Neural cell (in vitro differentiated cells): ENCODE data around the gene OPN1SW. TPM values are rescaled to one million over a fixed set of nuclear protein-coding genes. Genes with fewer than 3 reads are reported as not detected.

Experiments used
- H2AFZ ChIP-seq: fragments of 200-600, 300-800 bp; sonication (generic), shearing (Covaris generic); 2 replicates; pipeline ENCODE4 v1.6.0; 2014; ENCODE audit warnings: low read depth, mild to moderate bottlenecking, antibody characterized with exemption, low read length, moderate library complexity
- H3F3A ChIP-seq: fragments of 200-600 bp; shearing (Covaris generic); 2 replicates; pipeline ENCODE4 v1.6.1; 2016; ENCODE audit warnings: mild to moderate bottlenecking, moderate library complexity, mixed read lengths, antibody characterized with exemption, low read length; ENCODE audit not compliant: insufficient read depth, poor library complexity, severe bottlenecking
- H3K27ac ChIP-seq: fragments of 200-600, 300-800 bp; sonication (generic), shearing (Covaris generic); 2 replicates; pipeline ENCODE4 v1.5.1; 2014; ENCODE audit warnings: mild to moderate bottlenecking, low read length, moderate library complexity
- H3K27me3 ChIP-seq: fragments of 300-800, 200-600 bp; sonication (generic), shearing (Covaris generic); 2 replicates; pipeline ENCODE4 v1.6.0; 2014; ENCODE audit warnings: mild to moderate bottlenecking, low read depth, low read length, moderate library complexity; ENCODE audit not compliant: insufficient read depth
- H3K36me3 ChIP-seq: fragments of 300-800, 200-600 bp; sonication (generic), shearing (Covaris generic); 2 replicates; pipeline ENCODE4 v1.5.1; 2014; ENCODE audit warnings: mild to moderate bottlenecking, antibody characterized with exemption, low read length, moderate library complexity; ENCODE audit not compliant: insufficient read depth
- H3K4me2 ChIP-seq: fragments of 300-800, 200-600 bp; sonication (generic), shearing (Covaris generic); 2 replicates; pipeline ENCODE4 v1.6.0; 2014; ENCODE audit warnings: mild to moderate bottlenecking, low read length
- H3K4me3 ChIP-seq: fragments of 300-800, 200-600 bp; sonication (generic), shearing (Covaris generic); 2 replicates; pipeline ENCODE4 v1.5.1; 2014; ENCODE audit warnings: mild to moderate bottlenecking, low read length, moderate library complexity
- H3K79me2 ChIP-seq: fragments of 200-600 bp; shearing (Covaris generic); replicated peaks from 2 replicates; pipeline ENCODE4 v1.6.0; 2014; ENCODE audit warnings: mild to moderate bottlenecking, low read length, moderate library complexity; ENCODE audit not compliant: insufficient read depth
- H3K9ac ChIP-seq: fragments of 300-800, 200-600 bp; sonication (generic), shearing (Covaris generic); 2 replicates; pipeline ENCODE4 v1.6.1; 2016; ENCODE audit warnings: mild to moderate bottlenecking, low read length, mixed read lengths
- H3K9me2 ChIP-seq: fragments of 200-600 bp; shearing (Covaris generic); 2 replicates; pipeline ENCODE4 v1.6.1; 2016; ENCODE audit warnings: mild to moderate bottlenecking, low read length, mixed read lengths; ENCODE audit not compliant: insufficient read depth
- H3K9me3 ChIP-seq: fragments of 200-600, 300-800 bp; sonication (generic), shearing (Covaris generic); 2 replicates; pipeline ENCODE4 v1.6.1; 2016; ENCODE audit warnings: mild to moderate bottlenecking, mixed run types, low read length, moderate library complexity, mixed read lengths
- H4K20me1 ChIP-seq: fragments of 200-600 bp; shearing (Covaris generic); 2 replicates; pipeline ENCODE4 v1.6.1; 2016; ENCODE audit warnings: mild to moderate bottlenecking, mixed run types; ENCODE audit not compliant: insufficient read depth
- EP300 ChIP-seq: fragments of 450-650 bp; conservative IDR thresholded peaks from 2 replicates; pipeline ENCODE4 v1.6.1; 2014; ENCODE audit warnings: antibody characterized with exemption, mild to moderate bottlenecking, moderate library complexity; ENCODE audit not compliant: poor library complexity, severe bottlenecking
- EZH2 ChIP-seq: fragments of 200-600, 300-800 bp; shearing (Covaris generic), sonication (generic); IDR thresholded peaks from 2 replicates; pipeline ENCODE4 v1.6.1; 2014; ENCODE audit warnings: antibody characterized with exemption, low read length, borderline replicate concordance, mild to moderate bottlenecking; ENCODE audit not compliant: insufficient read depth, poor library complexity, severe bottlenecking
- MXI1 ChIP-seq: fragments of 450-650 bp; conservative IDR thresholded peaks from 2 replicates; pipeline ENCODE4 v1.6.1; 2014; ENCODE audit warnings: antibody characterized with exemption, mild to moderate bottlenecking; ENCODE audit not compliant: poor library complexity, severe bottlenecking
- POLR2AphosphoS5 ChIP-seq: IDR thresholded peaks from 2 replicates; pipeline ENCODE4 v1.6.1; 2012
- RAD21 ChIP-seq: fragments of 450-650 bp; conservative IDR thresholded peaks from 2 replicates; pipeline ENCODE4 v1.6.1; 2014; ENCODE audit warnings: antibody characterized with exemption, mild to moderate bottlenecking, moderate library complexity
- SMC3 ChIP-seq: fragments of 450-650 bp; conservative IDR thresholded peaks from 2 replicates; pipeline ENCODE4 v1.6.1; 2014; ENCODE audit warnings: antibody characterized with exemption, mild to moderate bottlenecking, moderate library complexity; ENCODE audit not compliant: poor library complexity
- TAF1 ChIP-seq: IDR thresholded peaks from 2 replicates; pipeline ENCODE4 v1.6.1; 2012; ENCODE audit warnings: low read depth
- polyA plus RNA-seq: library from polyadenylated mRNA; depleted of rRNA; stranded (reverse); fragments of >200 nt; gene quantifications from 2 replicates; pipeline ENCODE4 v1.2.3, GENCODE V29; 2014
- TF ChIP-seq, protein P1 (sequence below): IDR thresholded peaks from 2 replicates; pipeline ENCODE4 v1.6.1; 2012; ENCODE audit warnings: borderline replicate concordance
- TF ChIP-seq, protein P2 (sequence below): fragments of 450-650 bp; IDR thresholded peaks from 2 replicates; pipeline ENCODE4 v1.5.1; 2014; ENCODE audit warnings: antibody characterized with exemption, mild to moderate bottlenecking, moderate library complexity; ENCODE audit not compliant: poor library complexity, severe bottlenecking

The OPN1SW gene
- polyA plus RNA-seq, 1 donor from 2014 or later: 1.2 TPM

DNA sequence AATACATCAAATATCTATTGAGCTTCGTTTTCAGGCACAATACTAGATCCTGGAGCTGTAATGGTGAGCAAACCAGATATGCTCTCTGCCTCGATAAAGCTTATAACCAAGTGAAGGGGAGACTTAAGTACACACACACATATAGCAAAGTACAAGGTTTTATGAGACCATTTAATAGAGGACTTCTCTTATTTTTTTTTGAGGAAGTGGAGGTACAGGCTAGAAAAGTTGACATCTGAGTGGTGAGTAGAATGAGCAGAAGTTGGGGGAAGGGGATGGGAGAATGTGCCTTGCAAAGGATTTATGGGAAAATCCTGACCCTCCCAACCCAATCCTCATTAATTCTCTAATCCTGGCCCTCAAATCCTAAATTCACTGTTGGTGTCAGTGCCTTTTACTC lies 23.9 kb upstream of the OPN1SW start:
- H3K9ac ChIP-seq: no peak overlapping the region
- H3K36me3 ChIP-seq: peaks cover 3% of the 10 kb centered on the region
- no peak overlapping the region for H3K4me3 ChIP-seq
- H4K20me1 ChIP-seq: no peaks in the 10 kb centered on the region
- H3K4me2 ChIP-seq: no peak overlapping the region
- no peaks in the 10 kb centered on the region for H3K9me2 ChIP-seq
- TF ChIP-seq, protein P1, sequence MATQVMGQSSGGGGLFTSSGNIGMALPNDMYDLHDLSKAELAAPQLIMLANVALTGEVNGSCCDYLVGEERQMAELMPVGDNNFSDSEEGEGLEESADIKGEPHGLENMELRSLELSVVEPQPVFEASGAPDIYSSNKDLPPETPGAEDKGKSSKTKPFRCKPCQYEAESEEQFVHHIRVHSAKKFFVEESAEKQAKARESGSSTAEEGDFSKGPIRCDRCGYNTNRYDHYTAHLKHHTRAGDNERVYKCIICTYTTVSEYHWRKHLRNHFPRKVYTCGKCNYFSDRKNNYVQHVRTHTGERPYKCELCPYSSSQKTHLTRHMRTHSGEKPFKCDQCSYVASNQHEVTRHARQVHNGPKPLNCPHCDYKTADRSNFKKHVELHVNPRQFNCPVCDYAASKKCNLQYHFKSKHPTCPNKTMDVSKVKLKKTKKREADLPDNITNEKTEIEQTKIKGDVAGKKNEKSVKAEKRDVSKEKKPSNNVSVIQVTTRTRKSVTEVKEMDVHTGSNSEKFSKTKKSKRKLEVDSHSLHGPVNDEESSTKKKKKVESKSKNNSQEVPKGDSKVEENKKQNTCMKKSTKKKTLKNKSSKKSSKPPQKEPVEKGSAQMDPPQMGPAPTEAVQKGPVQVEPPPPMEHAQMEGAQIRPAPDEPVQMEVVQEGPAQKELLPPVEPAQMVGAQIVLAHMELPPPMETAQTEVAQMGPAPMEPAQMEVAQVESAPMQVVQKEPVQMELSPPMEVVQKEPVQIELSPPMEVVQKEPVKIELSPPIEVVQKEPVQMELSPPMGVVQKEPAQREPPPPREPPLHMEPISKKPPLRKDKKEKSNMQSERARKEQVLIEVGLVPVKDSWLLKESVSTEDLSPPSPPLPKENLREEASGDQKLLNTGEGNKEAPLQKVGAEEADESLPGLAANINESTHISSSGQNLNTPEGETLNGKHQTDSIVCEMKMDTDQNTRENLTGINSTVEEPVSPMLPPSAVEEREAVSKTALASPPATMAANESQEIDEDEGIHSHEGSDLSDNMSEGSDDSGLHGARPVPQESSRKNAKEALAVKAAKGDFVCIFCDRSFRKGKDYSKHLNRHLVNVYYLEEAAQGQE: no peak
- TF ChIP-seq EP300: no peak
- no peak for TF ChIP-seq SMC3
- TF ChIP-seq, protein P2, sequence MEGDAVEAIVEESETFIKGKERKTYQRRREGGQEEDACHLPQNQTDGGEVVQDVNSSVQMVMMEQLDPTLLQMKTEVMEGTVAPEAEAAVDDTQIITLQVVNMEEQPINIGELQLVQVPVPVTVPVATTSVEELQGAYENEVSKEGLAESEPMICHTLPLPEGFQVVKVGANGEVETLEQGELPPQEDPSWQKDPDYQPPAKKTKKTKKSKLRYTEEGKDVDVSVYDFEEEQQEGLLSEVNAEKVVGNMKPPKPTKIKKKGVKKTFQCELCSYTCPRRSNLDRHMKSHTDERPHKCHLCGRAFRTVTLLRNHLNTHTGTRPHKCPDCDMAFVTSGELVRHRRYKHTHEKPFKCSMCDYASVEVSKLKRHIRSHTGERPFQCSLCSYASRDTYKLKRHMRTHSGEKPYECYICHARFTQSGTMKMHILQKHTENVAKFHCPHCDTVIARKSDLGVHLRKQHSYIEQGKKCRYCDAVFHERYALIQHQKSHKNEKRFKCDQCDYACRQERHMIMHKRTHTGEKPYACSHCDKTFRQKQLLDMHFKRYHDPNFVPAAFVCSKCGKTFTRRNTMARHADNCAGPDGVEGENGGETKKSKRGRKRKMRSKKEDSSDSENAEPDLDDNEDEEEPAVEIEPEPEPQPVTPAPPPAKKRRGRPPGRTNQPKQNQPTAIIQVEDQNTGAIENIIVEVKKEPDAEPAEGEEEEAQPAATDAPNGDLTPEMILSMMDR: no peak
- no peak for TF ChIP-seq POLR2AphosphoS5
- no peak for TF ChIP-seq TAF1
- TF ChIP-seq RAD21: no peak
- no peak for TF ChIP-seq MXI1
- no peak for TF ChIP-seq EZH2
- H3F3A ChIP-seq: no peaks in the 10 kb centered on the region
- H2AFZ ChIP-seq: no peak overlapping the region
- H3K79me2 ChIP-seq: no peaks in the 10 kb centered on the region
- no peaks in the 10 kb centered on the region for H3K9me3 ChIP-seq
- H3K27me3 ChIP-seq: no peaks in the 10 kb centered on the region
- H3K27ac ChIP-seq: no peak overlapping the region

DNA sequence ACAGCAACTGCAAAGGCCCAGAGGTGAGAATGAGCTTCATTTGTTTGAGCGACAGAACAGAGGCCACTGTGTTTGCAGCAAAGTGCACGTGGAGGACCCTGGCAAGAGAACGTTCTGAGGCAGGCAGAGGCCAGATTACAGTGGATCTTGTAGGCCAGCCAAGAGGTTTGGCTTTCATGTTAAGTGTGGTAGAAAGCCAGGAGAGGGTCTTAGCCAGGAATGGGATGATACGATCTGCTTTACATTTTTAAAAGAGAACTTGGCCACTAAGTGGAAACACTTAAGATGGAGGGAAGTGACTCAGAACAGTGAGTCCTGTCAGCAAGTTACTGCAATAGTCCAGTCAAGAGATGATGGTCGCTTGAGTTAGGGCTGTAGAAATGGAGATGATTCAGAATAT lies 20.7 kb upstream of the OPN1SW start:
- no peaks in the 10 kb centered on the region for H4K20me1 ChIP-seq
- no peak overlapping the region for H3K27ac ChIP-seq
- no peaks in the 10 kb centered on the region for H3K9me2 ChIP-seq
- H3K4me3 ChIP-seq: no peak overlapping the region
- no peak overlapping the region for H3K9ac ChIP-seq
- no peaks in the 10 kb centered on the region for H3K36me3 ChIP-seq
- TF ChIP-seq EP300: no peak
- TF ChIP-seq TAF1: no peak
- H3K9me3 ChIP-seq: no peaks in the 10 kb centered on the region
- H3F3A ChIP-seq: no peaks in the 10 kb centered on the region
- peaks cover 6% of the 10 kb centered on the region for H3K79me2 ChIP-seq
- no peak overlapping the region for H2AFZ ChIP-seq
- no peak overlapping the region for H3K4me2 ChIP-seq
- H3K27me3 ChIP-seq: no peaks in the 10 kb centered on the region

DNA sequence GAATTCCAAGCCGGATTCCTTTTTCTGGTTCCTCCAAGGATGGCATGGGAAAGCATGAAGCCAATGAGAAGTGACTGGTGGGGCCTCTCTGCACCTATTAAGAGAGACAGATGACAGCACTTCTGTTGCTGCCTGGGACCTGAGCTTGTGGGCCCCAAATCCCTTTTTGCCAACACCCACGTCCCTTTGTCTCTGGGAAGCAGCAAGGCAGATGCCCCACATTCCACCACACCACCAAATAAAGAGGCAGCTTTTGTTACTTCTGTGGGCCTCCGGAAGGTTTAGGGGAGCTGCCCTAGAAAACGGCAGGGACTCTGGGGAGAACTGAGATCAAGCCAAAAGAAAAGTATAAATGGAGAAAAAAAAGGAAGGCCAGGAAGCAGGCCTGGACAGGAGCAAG lies 19.5 kb upstream of the OPN1SW start:
- H3K36me3 ChIP-seq: no peaks in the 10 kb centered on the region
- no peaks in the 10 kb centered on the region for H3K9me3 ChIP-seq
- no peaks in the 10 kb centered on the region for H4K20me1 ChIP-seq
- no peak for TF ChIP-seq TAF1
- no peak for TF ChIP-seq EP300
- TF ChIP-seq, protein P2: no peak
- TF ChIP-seq EZH2: no peak
- no peak for TF ChIP-seq MXI1
- no peak for TF ChIP-seq RAD21
- no peak for TF ChIP-seq POLR2AphosphoS5
- TF ChIP-seq SMC3: no peak
- TF ChIP-seq, protein P1: no peak
- H3K9ac ChIP-seq: no peak overlapping the region
- H3K27ac ChIP-seq: no peak overlapping the region
- peaks cover 6% of the 10 kb centered on the region for H3K79me2 ChIP-seq
- no peaks in the 10 kb centered on the region for H3K27me3 ChIP-seq
- no peaks in the 10 kb centered on the region for H3K9me2 ChIP-seq
- no peak overlapping the region for H2AFZ ChIP-seq
- H3K4me3 ChIP-seq: no peak overlapping the region
- no peaks in the 10 kb centered on the region for H3F3A ChIP-seq
- no peak overlapping the region for H3K4me2 ChIP-seq
